NCI-H1930 (cell line): ENCODE measurements around the gene SRPX.

Experiments
- DNase-seq, 2 experiments: peaks; one replicate each; lab custom pipeline; 2025; lab: John Stamatoyannopoulos, UW

SRPX gene, protein sequence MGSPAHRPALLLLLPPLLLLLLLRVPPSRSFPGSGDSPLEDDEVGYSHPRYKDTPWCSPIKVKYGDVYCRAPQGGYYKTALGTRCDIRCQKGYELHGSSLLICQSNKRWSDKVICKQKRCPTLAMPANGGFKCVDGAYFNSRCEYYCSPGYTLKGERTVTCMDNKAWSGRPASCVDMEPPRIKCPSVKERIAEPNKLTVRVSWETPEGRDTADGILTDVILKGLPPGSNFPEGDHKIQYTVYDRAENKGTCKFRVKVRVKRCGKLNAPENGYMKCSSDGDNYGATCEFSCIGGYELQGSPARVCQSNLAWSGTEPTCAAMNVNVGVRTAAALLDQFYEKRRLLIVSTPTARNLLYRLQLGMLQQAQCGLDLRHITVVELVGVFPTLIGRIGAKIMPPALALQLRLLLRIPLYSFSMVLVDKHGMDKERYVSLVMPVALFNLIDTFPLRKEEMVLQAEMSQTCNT

DNA sequence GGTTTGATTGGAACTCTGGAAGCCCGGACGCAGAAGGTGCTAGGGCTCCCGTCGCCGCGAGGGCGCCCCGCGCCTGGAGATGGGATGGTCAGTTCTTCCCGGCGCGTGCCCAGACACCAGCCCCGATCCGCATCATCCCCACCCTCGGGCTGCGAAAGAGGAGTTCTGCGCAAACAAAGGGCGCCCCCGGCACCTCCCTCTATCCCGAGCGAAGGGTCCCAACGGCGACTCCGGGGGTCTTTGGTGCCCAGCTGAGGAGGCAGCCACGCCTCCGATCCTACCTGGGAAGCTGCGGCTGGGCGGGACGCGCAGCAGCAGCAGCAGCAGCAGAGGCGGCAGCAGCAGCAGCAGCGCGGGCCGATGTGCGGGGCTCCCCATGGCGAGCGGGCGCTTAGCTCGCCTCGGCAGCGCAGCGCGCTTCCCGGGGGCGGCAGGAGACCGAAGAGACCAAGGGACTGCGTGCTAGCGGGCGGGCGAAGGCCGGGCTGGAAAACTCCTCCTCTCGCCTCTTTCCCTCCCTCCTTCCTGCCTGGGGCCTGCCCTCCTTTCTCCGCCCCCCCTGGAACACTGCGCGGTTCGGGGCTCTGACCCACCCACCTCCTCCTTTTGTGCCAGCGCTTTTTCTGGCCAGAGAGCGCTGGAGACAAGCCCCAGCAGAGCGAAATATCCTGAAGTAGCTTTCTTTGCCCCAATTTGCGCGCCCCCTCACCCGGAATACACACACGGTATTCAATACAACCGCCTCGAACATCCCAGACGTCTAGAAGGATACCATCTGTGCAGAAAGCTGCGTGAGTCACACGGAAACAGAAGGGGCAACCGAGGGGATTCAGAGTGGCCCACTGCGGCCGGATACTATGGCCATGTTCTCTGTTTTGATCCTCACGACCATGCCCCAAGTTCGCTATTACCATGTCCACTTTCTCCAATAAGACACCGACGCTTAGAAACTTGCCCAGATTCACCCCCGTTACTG lies at the start of gene SRPX:
TSS of gene SRPX (minus strand) at position 457 of the 976 bp plus-strand sequence. CDS start at position 378, 79 bp downstream.
- peak in 1 of 2 experiments; percentile 43 for DNase-seq

DNA sequence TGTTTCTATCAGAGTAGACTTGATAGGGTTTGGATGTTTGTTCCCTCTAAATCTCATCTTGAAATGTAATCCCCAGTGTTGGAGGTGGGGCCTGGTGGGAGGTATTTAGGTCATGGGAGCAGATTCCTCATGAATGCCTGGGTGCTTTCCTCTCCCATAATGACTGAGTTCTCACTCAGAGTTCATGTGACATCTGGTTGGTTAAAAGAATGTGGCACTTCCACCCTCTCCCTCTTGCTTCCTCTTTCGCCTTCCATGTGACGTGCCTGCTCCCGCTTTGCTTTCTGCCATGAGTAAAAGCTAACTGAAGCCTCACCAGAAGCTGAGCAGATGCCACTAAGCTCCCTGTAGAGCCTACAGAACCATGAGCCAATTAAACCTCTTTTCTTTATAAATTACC lies 47.3 kb upstream of the SRPX start:
- DNase-seq = no peak

- DNase-seq = no peak
Measured at GRCh38 chrX:38262715-38263620, 42.3 kb upstream of the SRPX start.

GRCh38 chrX:38260231-38260630 lies 39.6 kb upstream of the SRPX start:
- no peak for DNase-seq

GRCh38 chrX:38256019-38256418 lies 35.3 kb upstream of the SRPX start:
- DNase-seq = no peak

- no peak for DNase-seq
Measured at GRCh38 chrX:38249965-38250364, 29.3 kb upstream of the SRPX start.

DNA sequence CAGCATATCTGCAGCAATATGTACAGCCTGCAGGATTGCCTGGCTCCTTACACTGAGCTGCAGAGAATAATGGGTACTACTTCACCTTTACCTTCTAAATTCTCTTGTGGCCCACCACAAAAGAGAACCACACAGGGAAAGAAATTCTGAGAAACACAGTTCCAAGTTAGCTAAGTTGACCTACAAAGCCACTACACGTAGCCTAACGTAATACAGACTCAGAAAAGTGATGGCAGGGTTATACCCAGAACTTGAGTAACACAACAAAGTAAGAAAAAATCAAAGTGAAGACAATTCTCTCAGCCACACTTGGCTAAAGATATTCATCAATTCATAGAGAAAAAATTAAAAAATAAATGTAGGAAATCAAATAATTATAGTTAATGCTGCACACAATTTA lies 26.4 kb upstream of the SRPX start:
- DNase-seq = no peak

- no peak for DNase-seq
Measured at GRCh38 chrX:38240541-38240940, 19.9 kb upstream of the SRPX start.

GRCh38 chrX:38236901-38237615 lies 16.4 kb upstream of the SRPX start:
- DNase-seq = no peak

GRCh38 chrX:38233891-38234667 lies 13.4 kb upstream of the SRPX start:
- DNase-seq = no peak

GRCh38 chrX:38232079-38232686 lies 11.5 kb upstream of the SRPX start:
- DNase-seq = no peak

DNA sequence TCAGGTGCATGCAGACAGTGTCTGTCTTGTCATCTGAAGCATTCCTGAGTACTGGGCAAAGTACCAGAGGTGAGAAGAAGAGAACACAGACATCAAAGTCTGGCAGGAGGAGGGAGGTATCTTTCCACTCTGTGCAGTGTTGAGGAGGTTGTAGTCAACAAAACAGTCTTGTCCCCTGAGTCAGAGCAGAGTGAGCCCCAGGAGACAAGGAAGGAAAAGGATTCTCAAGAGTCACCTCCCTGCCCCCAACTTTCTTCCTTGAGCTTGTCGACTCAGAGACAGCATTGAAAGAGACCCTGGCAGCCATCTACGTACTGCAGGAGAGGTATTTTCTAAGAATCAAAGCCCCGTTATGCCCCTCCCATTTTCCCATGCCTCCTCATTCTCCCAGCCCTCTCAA lies 4.4 kb upstream of the SRPX start:
- DNase-seq = no peak

- no peak for DNase-seq
Measured at GRCh38 chrX:38224160-38224559, 3.5 kb upstream of the SRPX start.

DNA sequence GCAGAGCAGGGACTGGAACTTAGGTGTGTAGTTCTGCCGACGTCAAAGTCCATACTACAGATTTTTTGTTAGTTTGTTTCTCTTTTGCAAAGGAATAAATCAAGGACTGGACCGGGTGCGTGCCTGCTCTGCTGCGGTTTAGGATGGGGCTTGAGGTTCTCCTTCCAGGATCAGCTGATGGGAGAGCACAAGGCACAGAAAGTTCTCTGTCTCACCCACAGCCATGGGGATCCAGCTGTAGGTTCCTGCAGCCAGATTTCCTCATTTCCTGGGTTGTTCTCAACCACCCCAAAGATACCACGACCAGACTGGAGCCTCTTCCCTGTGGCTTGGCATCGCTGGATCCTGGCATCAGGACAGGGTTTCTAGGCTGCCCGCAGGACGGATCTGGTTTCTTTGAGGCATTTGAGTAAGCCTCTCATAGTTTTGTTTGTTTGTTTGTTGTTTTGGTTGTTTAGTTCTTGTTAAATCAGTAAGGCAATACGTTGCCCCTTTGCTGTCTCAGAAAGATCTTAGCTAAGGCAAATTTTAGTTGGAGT lies 789 bp upstream of the SRPX start:
- no peak for DNase-seq

DNA sequence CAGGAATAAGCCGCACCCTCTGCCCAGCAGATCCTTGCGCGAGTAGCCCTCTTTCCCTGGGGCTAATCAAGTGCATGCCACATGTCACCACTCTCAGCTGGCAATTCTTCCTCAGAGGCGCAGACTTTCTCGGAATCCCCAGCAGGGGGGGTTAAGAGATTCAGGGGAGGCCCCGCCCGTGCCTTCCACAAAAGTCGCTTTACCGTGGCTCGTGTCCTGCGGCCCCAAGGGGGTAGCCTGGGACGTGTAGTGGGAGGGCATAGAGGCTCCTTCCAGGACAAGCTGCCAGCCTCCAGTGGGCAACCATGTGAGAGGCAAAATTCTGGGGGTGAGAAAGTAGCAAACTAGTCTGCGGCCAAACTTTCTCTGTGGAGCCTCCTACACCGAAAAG lies 652 bp downstream of the SRPX start:
- DNase-seq = peak; percentile 38 to 46

DNA sequence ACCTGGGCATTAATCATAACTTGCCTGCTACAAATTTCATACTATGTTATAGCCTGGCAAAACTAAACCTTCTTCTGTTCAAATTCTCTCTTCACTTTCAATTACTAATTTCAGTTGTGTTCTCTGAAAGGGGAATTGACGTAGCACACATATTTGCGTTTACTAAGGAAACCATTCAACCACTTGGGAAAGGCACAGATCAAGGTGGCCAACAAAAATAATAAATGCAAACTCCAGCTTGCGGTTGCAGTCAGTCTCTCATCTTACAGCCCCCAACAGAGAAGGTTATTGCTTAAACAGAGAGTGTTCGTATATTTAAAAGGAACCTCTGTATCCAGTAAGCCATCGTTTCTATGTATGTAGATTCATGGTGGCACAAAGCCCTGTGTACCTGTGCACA lies 4.0 kb downstream of the SRPX start:
- DNase-seq = no peak

- DNase-seq = peak; percentile 4 to 11
Measured at GRCh38 chrX:38214551-38215531, 5.8 kb downstream of the SRPX start.

GRCh38 chrX:38214044-38214443 lies 6.6 kb downstream of the SRPX start:
- no peak for DNase-seq
